Heart left ventricle (tissue), 13 donors: Measurements from ENCODE around the gene SYT11.

Source experiments
- CTCF ChIP-seq, 12 donors: fragments of 200-600 bp; sonication (generic) in 4 of 12; IDR thresholded peaks; one replicate each; pipeline versions ENCODE4 v1.5.0 to v1.8.0; 2018 to 2022; ENCODE audit warnings: antibody characterized with exemption in 12 of 12, mild to moderate bottlenecking in 5 of 12
- POLR2A ChIP-seq, 2 donors: fragments of 450-650 bp; IDR thresholded peaks; one replicate each; pipeline ENCODE4 v1.6.1; 2017; ENCODE audit warnings: antibody characterized with exemption in 2 of 2, mild to moderate bottlenecking in 2 of 2, moderate library complexity in 2 of 2
- donor health status: ischemic (EF 13 %, LVEDD 7.1; RV severe dilation, severe dysfunction).
- donor health status: DM: no; HTN: yes; CAD: no.
- donor health status: DM: no; HTN: no; CAD: no.
- donor health status: ischemic (EF 25% LVEDD 6.9; RV normal size, moderate dysfunction).
- donor health status: ischemic (EF 25% LVEDD 5.7; RV mildly dilated, moderate dysfunction).
- donor health status: ischemic (EF 35%, LVEDD 5.7; RV mildly dilated, moderate dysfunction).
- donor health status: nonischemic (EF 11% LVEDD 7.7; RV severe dilation, severe dysfunction).
- donor health status: DM: yes; HTN: yes; CAD: no.
- donor health status: PGD.
- donor health status: ischemic (EF 29% LVEDD 5.4; RV normal size, mild dysfunction).
- donor health status: nonischemic (EF 23%, LVEDD 6.1; RV moderate dilation, normal function).

GRCh38 chr1:155840386-155840785 is 19.0 kb upstream of the SYT11 start:
- TF ChIP-seq POLR2A (IDR thresholded peaks at IDR 0.05), result no peak
- TF ChIP-seq CTCF (IDR thresholded peaks at IDR 0.05), result no peak
